ENCODE results near the gene ST7. TPM values are rescaled to one million over a fixed set of nuclear protein-coding genes. Genes with fewer than 3 reads are reported as not detected.

Gene ST7
- total RNA-seq, 1 experiment from 2014 or later = 12.4 TPM

DNA sequence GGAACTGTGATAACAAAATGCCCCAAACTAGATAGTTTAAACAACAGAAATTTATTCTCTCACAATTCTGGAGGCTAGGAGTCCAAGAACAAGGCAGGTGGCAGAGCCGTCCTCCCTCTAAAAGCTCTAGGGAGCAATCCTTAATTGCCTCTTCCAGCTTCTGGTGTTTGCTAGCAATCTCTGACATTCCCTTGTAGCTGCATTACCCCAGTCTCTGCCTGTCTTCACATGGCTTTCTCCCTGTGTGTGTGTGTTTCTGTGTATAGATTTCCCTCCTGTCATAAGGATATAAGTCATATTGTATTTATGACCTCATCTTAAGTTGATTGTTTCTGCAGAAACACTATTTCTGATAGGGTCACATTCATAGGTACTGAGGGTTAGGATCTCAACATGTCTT is 192.0 kb downstream of the ST7 start:
- DNase-seq (ENCODE audit: low spot score) = no peak
- Mint-ChIP-seq H3K4me1 (peaks cover 51% of the 10 kb centered on the region), H3K27ac (no peak overlapping the region), H3K9me3 (no peaks in the 10 kb centered on the region), H3K4me3 (no peak overlapping the region), H3K36me3 (no peaks in the 10 kb centered on the region), H3K27me3 (ENCODE audit: low read depth) (no peaks in the 10 kb centered on the region)
- ATAC-seq = no peak
- ChIA-PET CTCF (no interaction called here), POLR2A (no interaction called here)
- TF ChIP-seq ZSCAN18 (CRISPR knock-in tag; IDR thresholded peaks at IDR 0.05) (no peak), FOXJ3 (CRISPR knock-in tag; IDR thresholded peaks at IDR 0.05; ENCODE audit: borderline replicate concordance) (no peak), PRRX2 (CRISPR knock-in tag; IDR thresholded peaks at IDR 0.05) (no peak), CBFB (CRISPR knock-in tag; IDR thresholded peaks at IDR 0.05; ENCODE audit: low read depth) (no peak), CREB1 (CRISPR knock-in tag; IDR thresholded peaks at IDR 0.05) (no peak), KAT7 (CRISPR knock-in tag; IDR thresholded peaks at IDR 0.05; ENCODE audit: borderline replicate concordance) (no peak), IRF2 (CRISPR knock-in tag; IDR thresholded peaks at IDR 0.05; ENCODE audit: borderline replicate concordance, low read depth) (no peak), NFE2L1 (CRISPR knock-in tag; IDR thresholded peaks at IDR 0.05) (no peak), JUN (CRISPR knock-in tag; IDR thresholded peaks at IDR 0.05) (no peak)
- TF ChIP-seq, protein P1, sequence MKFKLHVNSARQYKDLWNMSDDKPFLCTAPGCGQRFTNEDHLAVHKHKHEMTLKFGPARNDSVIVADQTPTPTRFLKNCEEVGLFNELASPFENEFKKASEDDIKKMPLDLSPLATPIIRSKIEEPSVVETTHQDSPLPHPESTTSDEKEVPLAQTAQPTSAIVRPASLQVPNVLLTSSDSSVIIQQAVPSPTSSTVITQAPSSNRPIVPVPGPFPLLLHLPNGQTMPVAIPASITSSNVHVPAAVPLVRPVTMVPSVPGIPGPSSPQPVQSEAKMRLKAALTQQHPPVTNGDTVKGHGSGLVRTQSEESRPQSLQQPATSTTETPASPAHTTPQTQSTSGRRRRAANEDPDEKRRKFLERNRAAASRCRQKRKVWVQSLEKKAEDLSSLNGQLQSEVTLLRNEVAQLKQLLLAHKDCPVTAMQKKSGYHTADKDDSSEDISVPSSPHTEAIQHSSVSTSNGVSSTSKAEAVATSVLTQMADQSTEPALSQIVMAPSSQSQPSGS (CRISPR knock-in tag; IDR thresholded peaks at IDR 0.05; ENCODE audit: borderline replicate concordance, low read depth) = no peak
- TF ChIP-seq, protein P2, sequence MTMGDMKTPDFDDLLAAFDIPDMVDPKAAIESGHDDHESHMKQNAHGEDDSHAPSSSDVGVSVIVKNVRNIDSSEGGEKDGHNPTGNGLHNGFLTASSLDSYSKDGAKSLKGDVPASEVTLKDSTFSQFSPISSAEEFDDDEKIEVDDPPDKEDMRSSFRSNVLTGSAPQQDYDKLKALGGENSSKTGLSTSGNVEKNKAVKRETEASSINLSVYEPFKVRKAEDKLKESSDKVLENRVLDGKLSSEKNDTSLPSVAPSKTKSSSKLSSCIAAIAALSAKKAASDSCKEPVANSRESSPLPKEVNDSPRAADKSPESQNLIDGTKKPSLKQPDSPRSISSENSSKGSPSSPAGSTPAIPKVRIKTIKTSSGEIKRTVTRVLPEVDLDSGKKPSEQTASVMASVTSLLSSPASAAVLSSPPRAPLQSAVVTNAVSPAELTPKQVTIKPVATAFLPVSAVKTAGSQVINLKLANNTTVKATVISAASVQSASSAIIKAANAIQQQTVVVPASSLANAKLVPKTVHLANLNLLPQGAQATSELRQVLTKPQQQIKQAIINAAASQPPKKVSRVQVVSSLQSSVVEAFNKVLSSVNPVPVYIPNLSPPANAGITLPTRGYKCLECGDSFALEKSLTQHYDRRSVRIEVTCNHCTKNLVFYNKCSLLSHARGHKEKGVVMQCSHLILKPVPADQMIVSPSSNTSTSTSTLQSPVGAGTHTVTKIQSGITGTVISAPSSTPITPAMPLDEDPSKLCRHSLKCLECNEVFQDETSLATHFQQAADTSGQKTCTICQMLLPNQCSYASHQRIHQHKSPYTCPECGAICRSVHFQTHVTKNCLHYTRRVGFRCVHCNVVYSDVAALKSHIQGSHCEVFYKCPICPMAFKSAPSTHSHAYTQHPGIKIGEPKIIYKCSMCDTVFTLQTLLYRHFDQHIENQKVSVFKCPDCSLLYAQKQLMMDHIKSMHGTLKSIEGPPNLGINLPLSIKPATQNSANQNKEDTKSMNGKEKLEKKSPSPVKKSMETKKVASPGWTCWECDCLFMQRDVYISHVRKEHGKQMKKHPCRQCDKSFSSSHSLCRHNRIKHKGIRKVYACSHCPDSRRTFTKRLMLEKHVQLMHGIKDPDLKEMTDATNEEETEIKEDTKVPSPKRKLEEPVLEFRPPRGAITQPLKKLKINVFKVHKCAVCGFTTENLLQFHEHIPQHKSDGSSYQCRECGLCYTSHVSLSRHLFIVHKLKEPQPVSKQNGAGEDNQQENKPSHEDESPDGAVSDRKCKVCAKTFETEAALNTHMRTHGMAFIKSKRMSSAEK (CRISPR knock-in tag; IDR thresholded peaks at IDR 0.05; ENCODE audit: borderline replicate concordance) = no peak
- TF ChIP-seq, protein P3, sequence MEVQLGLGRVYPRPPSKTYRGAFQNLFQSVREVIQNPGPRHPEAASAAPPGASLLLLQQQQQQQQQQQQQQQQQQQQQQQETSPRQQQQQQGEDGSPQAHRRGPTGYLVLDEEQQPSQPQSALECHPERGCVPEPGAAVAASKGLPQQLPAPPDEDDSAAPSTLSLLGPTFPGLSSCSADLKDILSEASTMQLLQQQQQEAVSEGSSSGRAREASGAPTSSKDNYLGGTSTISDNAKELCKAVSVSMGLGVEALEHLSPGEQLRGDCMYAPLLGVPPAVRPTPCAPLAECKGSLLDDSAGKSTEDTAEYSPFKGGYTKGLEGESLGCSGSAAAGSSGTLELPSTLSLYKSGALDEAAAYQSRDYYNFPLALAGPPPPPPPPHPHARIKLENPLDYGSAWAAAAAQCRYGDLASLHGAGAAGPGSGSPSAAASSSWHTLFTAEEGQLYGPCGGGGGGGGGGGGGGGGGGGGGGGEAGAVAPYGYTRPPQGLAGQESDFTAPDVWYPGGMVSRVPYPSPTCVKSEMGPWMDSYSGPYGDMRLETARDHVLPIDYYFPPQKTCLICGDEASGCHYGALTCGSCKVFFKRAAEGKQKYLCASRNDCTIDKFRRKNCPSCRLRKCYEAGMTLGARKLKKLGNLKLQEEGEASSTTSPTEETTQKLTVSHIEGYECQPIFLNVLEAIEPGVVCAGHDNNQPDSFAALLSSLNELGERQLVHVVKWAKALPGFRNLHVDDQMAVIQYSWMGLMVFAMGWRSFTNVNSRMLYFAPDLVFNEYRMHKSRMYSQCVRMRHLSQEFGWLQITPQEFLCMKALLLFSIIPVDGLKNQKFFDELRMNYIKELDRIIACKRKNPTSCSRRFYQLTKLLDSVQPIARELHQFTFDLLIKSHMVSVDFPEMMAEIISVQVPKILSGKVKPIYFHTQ (CRISPR knock-in tag; IDR thresholded peaks at IDR 0.05) = no peak
- TF ChIP-seq, protein P4, sequence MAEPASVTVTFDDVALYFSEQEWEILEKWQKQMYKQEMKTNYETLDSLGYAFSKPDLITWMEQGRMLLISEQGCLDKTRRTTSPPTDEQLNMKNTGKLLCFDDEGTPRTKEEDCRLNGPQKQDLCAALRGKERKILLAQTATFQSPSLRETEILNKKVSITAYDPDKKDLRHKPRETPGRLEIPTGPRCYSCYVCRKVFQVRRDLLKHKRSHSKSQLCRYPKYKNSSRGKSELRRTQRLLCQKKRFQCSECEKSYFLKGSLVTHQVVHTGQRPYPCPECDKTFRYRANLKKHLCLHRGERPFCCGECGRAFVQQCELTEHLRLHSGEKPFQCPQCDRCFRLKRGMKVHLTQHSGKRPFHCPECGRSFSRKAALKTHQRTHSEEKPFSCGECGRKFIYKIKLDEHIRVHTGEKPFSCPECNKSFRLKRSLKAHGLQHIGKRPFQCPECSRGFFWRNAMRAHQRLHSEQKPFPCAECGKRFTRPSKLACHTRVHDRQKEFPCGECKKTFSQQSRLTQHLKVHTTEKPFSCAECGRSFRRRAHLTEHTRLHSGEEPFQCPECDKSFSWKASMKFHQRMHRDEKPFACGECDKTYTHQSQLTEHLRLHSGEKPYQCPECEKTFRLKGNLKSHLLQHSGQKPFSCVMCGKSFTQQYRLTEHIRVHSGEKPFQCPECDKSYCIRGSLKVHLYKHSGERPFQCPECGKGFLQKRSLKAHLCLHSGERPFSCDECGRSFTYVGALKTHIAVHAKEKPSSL (CRISPR knock-in tag; conservative IDR thresholded peaks at IDR 0.05) = no peak

DNA sequence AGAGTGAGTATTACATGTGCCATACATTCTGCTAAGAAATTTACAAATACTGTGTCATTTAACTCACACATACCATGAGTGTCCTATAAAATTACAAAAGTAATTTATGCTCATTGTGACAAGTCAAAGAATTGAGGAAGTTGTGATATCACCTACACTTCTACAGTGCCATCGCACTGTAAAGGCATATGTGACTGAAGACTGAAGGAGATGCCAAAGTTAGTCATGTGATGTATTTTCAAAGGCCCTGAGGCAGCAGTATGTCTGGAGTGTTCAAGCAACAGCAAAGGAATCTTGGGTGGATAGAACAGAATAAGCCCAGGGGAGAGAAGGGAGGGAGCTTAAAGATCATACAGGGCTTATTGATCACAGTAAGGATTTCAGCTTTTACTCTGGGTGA is 192.8 kb downstream of the ST7 start:
- no peaks in the 10 kb centered on the region for H3K27me3 Mint-ChIP-seq (ENCODE audit: low read depth)
- no peaks in the 10 kb centered on the region for H3K9me3 Mint-ChIP-seq
- no peaks in the 10 kb centered on the region for H3K36me3 Mint-ChIP-seq
- H3K4me3 Mint-ChIP-seq = no peak overlapping the region
- ChIA-PET CTCF (no interaction called here), POLR2A (no interaction called here)
- ATAC-seq (no peak), DNase-seq (ENCODE audit: low spot score) (no peak)
- peaks cover 51% of the 10 kb centered on the region for H3K4me1 Mint-ChIP-seq
- no peak overlapping the region for H3K27ac Mint-ChIP-seq
- TF ChIP-seq MXD4 (CRISPR knock-in tag; IDR thresholded peaks at IDR 0.05; ENCODE audit: borderline replicate concordance) (no peak), OVOL2 (CRISPR knock-in tag; IDR thresholded peaks at IDR 0.05; ENCODE audit: borderline replicate concordance) (no peak), CREM (CRISPR knock-in tag; IDR thresholded peaks at IDR 0.05) (no peak), RELA (CRISPR knock-in tag; IDR thresholded peaks at IDR 0.05; ENCODE audit: borderline replicate concordance) (no peak), KAT7 (CRISPR knock-in tag; IDR thresholded peaks at IDR 0.05; ENCODE audit: borderline replicate concordance) (no peak), NR2C2 (CRISPR knock-in tag; IDR thresholded peaks at IDR 0.05) (no peak), CDX4 (CRISPR knock-in tag; IDR thresholded peaks at IDR 0.05; ENCODE audit: borderline replicate concordance) (no peak)
- TF ChIP-seq, protein P5, sequence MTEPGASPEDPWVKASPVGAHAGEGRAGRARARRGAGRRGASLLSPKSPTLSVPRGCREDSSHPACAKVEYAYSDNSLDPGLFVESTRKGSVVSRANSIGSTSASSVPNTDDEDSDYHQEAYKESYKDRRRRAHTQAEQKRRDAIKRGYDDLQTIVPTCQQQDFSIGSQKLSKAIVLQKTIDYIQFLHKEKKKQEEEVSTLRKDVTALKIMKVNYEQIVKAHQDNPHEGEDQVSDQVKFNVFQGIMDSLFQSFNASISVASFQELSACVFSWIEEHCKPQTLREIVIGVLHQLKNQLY (CRISPR knock-in tag; IDR thresholded peaks at IDR 0.05) = no peak
- TF ChIP-seq, protein P6, sequence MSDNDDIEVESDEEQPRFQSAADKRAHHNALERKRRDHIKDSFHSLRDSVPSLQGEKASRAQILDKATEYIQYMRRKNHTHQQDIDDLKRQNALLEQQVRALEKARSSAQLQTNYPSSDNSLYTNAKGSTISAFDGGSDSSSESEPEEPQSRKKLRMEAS (CRISPR knock-in tag; IDR thresholded peaks at IDR 0.05) = no peak

Data from WTC11 (cell line).